Hematopoietic multipotent progenitor cell (in vitro differentiated cells): Measurements from ENCODE around the gene BLOC1S1. TPM values are rescaled to one million over a fixed set of nuclear protein-coding genes. Genes with fewer than 3 reads are reported as not detected.
A peak's percentile ranks its signal among the peaks of the same experiment; 100 is the strongest.

Experiments used
- DNase-seq, 3 donors: peaks; one replicate each; pipeline ENCODE4 v3.0.0-alpha.2; 2011 to 2015; ENCODE audit warnings: low read depth in 2 of 3, low spot score in 2 of 3
- total RNA-seq: library from RNA; depleted of rRNA; stranded (reverse); fragments of >200 nt; gene quantifications from one replicate; pipeline ENCODE4 v1.2.3, GENCODE V29; 2012

Gene BLOC1S1
- total RNA-seq, 1 donor = 47.1 TPM

DNA sequence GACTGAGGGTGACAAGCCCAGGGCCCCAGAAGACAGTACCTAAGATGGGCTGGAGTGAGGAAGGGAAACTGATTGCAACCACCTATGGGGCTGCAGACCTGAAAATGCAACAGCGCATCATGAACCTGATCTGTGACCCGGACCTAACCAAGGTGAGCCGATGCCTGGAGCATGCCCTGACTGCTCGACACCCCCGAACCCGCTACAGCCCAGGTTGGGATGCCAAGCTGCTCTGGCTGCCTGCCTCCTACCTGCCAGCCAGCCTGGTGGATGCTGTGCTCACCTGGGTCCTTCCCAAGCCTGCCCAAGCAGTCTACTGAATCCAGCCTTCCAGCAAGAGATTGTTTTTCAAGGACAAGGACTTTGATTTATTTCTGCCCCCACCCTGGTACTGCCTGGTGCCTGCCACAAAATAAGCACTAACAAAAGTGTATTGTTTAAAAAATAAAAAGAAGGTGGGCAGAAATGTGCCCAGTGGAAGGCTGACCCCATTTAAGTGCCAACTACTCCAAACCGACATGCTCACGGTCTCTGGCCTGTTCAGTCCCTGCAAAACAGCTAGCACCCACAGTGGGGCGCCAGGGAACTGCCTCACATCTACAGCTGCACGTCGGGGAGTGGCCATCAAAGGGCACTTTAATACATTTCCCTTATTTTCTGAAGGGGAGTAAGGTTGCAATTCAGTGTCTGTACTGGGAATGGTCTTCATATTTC is 8.5 kb downstream of the BLOC1S1 start:
- peak in 2 of 3 donors; percentile 70 to 83 for DNase-seq

DNA sequence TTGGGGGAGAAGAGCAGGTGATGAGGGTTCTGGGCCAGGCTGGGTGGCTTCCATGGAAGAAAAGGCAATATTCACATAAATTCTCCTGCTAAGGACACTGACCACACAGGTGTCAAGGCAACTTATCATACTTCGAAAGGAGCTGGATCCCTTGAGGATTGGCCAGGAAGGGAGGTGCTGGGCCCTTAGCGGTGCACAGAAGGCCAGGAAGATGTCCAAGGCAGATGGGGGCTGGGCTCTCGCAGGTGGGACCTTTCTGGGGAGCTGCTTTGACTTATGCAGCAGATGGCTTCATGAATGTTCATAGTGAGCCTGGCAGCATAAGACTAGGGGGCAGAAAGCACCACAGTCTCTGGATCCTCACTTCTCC is 9.1 kb downstream of the BLOC1S1 start:
- DNase-seq = no peak

DNA sequence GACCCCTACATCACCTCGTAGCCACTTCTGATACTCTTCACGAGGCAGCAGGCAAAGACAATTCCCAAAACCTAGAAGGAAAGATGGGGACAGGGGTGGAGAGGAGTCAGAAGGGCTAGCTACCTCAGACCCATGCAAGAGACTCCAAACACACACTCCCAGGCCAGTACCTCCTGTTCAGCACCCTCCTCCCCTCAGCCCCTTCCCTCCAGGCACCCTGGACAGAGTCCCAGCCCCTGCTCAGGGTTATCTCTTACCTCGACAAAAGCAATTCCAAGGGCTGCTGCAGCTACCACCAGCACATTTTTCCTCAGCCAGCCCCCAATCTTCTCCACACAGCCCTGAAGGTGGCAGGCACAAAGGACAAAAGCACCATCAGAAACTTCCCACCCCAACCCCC is 9.7 kb downstream of the BLOC1S1 start:
- DNase-seq = no peak

DNA sequence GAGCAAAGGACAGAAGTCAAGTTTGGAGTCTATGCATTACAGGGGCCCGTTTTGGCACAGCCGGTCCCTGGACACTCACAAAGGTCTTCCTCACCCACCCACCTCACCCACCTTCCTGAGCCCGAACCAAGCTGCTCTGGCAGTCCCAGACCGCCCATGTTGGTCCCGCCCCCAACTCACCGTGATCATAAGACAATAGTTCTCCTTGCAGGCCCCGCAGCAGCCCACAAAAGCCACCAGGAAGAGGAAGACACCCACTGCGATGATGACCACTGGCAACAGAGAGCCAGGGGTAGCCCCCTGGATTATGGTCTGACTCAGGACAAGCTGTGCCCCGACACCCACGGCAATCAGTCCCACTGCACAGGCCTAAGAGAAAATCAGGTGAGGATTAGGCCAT is 11.1 kb downstream of the BLOC1S1 start:
- no peak for DNase-seq

DNA sequence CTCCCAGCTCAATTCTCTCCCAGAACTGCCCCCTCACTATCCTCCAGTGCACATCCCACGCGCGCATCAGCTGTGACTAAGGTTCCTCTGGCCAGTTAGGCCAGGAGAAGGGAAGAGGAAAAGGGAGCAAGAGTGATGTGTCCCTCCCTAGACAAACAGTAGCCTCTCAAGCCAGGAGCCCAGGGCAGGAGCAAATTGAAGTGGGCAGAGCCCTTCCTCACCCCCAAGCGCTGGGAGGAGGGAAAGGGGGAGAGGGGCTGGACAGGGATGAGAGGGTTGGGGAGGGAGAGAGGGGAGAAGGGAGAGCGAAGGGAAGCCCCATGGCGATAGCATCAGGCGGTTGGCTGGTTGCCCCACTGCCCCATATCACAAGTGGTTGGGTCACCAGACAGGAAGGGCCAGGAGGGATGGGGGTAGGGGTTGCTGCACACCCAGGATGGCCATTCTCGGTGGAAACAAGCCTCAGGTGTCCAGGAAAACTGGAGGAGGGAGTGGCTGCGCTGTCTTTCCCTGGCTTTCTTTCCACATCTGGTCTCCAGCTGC is 11.9 kb downstream of the BLOC1S1 start:
- no peak for DNase-seq

DNA sequence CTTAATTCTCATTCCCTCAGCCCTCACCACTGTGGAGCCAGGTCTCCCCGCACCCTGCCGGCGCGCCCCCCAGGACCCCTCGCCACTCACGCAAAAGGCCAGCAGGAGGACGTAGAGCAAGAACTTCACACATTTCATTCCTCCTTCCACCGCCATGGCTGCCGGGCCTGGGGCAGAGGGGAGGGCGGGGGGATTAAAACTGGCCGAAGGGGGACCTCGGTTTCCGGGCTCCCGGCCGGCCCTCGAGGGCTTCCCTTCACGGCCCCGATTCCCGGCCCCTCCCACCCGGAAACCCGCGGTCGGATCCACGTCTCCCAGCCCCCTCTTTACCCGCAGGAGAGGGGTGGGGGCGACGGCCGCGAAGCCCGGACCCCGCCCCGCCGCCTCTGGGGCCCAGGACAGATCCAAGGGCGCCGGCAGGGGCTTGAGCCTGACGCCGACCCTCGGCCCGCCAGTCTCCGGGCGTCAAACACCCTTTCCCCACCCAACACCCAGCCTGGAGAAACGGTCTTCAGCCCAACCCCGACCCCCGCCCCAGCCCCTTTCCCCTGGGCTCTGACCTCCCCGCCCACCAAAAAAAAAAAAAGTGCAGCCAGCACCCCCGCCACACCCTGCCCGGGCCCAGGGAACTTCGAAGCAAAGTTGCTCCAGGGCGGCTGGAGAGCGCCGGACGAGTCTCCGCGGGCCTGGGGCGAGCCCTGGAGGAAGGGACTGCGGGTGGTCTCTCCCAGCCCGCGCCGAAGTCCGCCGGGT is 12.5 kb downstream of the BLOC1S1 start:
- peak in 1 of 3 donors; percentile 33 for DNase-seq

DNA sequence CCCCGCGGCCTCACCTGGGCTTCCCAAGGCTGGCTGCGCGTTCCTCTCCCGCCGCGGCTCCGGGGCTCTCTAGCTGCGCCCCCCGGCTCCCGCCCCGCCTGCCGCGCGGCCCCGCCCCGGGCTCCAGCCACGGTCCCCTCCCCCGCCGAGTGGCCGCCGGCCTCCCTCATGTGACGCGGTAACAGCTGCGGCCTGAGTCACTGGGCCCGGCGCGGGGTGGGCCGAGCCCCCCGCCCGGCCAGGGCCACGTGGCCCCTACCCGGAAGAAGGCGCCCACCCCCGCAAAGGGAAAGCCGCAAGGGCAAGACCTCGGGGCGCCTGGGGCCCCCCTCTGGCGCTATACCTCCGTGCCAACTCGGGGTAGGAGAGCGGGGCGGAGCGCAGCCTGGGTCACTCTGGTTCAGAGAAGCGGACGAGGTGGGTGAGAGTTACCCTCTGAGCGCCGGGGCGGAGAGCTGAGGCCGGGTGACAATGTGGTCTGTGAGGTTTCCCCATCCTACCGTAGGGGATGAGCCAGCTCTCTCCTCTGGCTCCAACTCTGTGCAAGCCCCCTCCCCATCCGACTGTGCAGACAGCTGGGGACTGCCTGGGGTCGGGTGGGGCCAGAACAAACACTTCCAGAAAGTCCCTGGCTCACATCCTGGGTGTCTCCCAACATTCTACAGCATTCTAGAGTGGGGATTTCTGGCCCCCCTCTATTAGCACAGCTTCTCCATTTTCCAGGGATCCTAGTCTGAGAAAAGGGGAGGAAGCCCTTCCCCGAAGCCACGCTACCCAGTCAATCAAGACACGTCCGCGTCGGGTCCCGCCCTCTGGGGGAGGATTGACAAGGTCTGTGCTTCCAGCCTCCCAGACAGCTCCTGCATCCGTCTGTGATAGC is 13.3 kb downstream of the BLOC1S1 start, which contains the start of gene CD63:
Gene CD63 (minus strand): TSS at position 71 of the 880 bp plus-strand sequence. CDS start 668 bp downstream, outside the sequence.
- DNase-seq = peak in 2 of 3 donors; percentile 86 to 90

DNA sequence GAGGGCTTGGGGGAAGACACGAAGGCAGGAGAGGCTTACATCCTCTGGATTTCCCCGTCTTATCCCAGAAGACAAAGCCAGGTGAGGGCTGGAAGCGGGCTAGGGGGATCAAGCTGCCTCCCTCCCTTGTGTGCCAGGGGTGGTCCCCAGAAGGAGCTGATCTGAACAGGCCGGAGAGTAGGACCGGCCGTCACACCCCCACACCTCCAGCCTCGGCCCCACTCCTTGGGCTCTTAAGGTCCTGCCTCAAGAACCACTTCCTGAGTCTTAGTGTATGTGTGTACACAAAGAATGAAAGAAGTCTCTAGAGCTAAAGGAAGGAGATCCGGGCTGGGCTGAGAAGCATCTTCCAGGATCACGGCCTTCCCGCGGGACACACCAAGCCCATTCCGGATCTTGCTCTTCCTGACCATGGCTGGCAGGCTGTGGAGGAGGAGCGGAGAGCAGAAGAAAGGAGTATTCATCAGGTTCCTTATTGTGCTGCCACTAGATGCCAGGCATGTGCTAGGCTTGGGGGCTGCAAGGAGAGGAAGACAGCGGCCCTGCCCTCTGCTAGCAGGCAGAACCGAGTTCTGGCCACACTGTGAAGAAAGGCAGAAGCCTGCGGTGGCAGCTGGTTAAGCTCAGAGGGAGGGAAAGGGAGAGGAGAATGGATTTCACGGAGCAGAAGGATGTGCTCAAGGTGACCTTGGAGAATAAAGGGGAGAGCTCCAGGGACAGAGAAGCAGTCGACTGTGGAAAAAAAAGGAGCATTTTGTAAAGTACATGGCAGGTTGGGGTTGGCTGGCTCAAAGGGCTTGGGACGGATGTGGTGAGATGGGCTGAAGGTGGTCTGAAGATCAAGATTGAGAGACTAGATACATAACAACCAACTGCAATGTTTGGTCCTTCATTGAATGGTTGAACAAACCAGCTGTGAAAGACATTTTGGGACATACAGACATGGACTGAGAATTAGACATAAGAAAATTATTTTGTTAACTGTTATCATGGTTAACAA is 14.3 kb downstream of the BLOC1S1 start:
- DNase-seq = peak in 2 of 3 donors; percentile 74 to 79

DNA sequence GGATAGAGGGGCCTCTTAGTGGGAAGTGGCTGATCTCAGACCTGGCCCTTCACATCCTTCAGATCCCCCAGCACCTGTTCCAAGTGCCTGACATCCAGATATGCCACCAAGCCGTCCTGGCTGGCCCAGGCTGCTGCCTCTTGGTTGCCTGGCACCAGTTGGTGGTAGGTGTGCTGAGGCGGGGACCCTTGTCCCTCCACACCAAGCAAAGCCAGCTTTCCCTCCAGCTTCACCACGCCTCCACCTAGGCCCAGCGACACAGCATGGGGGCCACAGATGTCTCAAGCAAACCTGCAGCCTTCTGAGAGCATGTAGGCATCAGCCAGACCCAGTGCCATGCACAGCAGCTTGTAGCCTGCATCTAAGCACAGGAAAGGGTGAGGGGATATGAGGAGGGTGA is 16.4 kb downstream of the BLOC1S1 start:
- DNase-seq = no peak

DNA sequence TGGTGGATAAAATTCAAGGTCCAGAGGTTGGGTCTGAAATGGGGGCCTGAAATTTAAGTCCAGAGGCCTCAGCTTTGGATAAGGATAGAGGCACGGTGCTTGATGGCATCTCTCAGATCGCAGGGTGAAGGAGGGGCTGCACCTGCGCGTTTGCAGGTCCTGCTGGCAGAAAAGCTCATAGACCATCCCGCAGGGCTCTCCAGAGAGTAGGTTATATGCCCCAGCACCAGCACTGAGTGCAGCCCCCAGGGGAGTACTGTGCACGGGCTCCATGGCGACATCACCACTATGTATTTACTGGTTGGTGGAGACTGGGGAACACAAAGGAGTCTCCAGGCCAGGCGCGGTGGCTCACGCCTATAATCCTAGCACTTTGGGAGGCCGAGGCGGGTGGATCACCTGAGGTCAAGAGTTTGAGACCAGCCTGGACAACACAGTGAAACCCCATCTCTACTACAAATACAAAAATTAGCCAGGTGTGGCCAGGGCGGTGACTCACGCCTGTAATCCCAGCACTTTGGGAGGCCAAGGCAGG is 17.2 kb downstream of the BLOC1S1 start:
- DNase-seq = no peak

DNA sequence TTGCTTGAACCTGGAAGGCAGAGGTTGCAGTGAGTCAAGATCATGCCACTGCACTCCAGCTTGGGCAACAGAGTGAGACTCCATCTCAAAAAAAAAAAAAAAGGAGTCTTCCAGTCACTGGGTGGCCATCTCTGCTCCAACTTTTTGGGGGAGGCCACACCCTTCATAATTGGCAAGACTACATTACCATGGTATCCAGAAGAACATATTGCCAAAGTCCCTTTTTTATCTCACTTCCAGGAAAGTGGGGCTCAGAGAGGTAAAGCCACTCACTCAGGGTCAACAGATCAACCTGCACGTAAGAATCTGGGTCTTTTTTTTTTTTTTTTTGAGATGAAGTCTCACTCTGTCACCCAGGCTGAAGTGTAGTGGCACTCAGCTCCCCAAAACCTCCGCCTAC is 18.0 kb downstream of the BLOC1S1 start:
- DNase-seq = no peak

DNA sequence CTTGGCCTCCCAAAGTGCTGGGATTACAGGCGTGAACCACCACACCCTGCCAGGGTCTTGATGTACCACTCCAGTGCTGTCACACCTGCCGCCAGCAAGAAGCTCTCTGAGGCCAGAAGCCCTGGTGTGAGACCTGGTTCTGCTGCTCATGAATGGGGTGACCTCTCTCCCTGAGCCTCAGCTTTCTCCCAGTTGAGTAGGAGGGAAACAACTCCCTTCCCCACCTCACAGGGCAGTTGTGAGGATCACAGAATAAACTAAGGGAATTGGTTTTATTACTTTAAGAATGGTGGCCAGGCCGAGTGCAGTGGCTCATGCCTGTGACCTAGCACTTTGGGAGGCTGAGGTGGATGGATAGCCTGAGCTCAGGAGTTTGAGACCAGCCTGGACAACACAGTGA is 18.7 kb downstream of the BLOC1S1 start:
- DNase-seq = no peak

DNA sequence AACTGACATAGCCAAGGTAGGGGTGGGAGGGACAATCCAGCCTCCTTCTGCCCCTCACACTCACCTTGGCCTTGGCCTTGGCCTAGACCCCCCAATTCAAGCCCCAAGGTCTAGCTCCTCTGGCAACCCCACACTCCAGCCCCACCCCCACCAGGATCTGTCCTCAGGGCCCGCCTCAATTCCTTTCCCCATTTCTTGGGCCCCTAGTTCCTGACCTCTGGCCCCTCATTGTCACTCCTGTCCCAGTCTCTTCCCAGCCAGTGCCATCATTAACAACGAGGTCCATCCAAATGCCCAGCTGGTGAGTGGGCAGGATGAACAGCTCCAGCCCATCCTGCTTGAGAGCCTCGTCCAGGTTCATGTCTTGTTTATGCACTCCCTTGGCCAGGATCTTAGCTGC is 20.2 kb downstream of the BLOC1S1 start:
- no peak for DNase-seq

DNA sequence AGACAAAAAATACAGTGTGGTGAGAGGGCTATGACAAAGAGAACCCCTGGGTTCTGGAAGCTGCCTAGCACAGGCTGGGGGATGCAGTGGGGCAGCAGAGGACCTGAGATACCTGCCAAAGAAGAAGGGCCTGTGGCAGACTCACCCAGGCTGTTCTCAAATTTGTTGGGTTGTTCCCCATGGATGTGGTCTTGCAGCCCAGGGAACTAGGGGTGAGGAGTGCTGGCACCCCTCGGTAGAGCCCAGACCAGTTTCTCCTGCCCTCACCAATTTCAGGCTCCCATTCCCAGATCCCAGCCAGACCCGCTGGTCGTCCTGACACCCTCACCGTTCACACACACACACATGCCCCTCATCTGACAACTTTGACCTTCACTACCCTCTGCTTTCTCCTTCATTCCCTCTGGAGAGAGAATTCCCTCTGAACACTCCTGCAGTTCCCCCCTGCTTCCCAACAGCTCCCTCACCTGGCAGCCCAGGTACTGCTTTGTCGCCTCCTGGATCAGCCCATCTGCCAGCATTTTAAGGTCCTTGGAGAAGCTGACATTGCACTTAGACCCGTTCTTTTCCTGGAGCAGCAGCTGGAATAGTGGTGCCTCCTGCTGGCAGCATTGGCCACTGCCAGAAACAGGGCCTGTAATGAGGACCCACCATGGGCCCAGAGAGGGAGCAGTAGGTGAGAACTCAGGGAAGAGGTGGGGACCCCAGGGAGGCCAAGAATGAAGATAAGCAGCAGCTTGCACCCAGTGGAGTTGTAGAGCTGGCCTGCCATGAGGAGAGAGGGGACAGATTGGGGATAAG is 21.1 kb downstream of the BLOC1S1 start:
- peak in 2 of 3 donors; percentile 68 to 78 for DNase-seq

DNA sequence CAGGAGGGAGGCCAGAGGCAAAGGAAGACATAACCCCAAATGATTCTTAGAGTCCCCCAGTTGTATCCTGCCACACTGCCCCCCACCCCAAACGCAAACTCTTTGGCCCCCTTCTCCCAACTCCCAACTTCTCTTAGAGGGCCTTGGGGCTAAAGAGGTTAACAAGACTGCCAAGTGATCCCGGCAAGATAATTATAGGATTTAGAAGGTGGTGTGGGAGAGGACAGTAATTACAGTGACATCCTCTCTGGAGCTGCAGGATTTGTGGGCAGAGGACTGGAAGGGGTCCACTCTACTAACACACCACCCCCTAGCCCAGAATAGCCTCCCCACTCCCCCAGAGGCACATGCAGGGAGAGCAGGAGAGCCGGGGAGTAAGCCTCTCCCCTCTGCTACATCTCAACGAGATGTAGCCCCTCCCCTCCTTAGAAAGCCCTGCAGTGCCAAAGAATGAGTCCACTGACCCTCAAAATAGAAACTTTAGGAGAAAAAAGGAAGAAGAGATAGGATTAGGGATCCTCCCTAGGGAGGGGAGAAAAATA is 21.8 kb downstream of the BLOC1S1 start:
- DNase-seq = peak in 1 of 3 donors; percentile 41

DNA sequence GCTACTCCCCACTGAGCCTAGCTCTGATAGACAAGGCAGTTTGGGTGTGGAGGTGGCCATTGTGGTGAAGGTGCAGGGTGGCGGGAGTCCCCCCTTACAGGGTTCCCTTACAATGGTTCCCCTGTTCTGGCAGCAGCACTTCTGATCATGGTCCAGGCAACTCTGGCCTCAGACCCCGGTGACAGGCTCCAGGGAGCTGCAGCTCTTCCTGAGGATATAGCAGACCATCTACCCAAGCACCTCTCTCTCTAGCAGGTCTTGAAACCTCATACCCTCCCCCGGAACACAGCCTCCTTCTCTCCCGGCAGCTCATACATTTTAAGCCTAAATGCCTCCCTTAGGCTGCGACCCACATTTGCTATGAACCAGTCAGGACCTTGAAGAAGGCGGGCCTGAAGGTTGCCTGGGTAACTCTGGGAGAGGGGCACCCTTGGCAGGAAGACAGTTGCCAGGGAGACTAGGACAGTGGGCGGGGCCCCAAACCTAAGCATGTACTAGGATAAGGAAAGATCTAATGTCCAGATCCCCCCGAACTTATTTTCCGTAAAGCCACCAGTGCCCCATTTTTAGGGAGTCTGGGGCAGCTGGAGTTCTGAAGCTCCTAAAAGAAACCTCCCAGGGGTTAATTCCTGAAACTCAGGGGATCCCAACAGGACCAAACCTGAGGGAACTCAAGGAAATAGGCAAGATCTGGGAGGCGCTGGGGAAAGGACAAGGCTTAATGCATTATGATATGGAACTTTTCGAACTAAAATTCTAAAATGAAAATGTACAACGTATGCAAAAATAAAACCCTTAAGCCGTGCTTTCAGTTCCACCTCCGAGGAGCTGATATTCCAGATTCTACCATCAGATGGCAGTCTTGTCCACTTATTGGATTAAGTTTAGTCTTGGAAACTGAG is 22.5 kb downstream of the BLOC1S1 start:
- DNase-seq = peak; percentile 75 to 93 (median 79)

DNA sequence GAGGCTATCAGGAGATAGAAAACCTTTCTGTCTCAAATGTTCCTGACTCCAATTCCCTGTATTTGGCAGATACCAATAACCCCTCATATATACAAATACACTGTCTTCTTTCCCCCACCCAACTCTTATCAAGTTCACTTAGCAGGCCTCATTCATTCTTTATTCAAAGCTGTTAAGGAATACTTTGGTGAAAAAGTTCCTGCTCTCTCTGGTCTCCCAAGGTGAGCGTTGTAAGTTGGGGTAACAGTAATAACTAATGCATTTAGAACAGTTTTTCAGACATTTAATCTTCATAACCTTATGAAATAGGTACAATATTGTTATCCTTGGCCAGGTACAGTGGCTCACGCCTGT is 23.2 kb downstream of the BLOC1S1 start:
- DNase-seq = no peak
